ENCODE data around the gene CHD9.
"Not testable (repeated sequence)": the region's sequence is repeated elsewhere in the genome, so short reads cannot be mapped to it uniquely, and the experiment has no call there.

Gene CHD9

GRCh38 chr16:53045341-53046220 lies 9.2 kb upstream of the CHD9 start:
- DNase-seq (ENCODE audit: low read depth in 2 of 2) = no peak

DNA sequence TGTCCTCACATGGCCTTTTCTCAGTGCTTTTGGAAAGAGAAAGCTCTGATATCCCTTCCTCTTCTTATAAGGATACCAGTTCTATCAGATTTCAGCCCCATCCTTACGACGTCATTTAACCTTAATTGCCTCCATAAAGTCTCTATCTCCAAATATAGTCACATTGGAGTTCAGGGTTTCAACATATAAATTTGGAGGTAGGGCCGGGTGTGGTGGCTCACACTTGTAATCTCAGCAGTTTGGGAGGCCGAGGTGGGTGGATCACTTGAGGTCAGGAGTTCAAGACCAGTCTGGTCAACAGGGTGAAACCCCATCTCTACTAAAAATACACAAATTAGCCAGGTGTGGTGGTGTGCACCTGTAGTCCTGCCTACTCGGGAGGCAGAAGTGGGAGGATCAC lies 7.3 kb upstream of the CHD9 start:
- DNase-seq (ENCODE audit: low read depth in 2 of 2) = not testable (repeated sequence)

GRCh38 chr16:53048139-53048915 lies 6.5 kb upstream of the CHD9 start:
- DNase-seq (ENCODE audit: low read depth in 2 of 2) = no peak

DNA sequence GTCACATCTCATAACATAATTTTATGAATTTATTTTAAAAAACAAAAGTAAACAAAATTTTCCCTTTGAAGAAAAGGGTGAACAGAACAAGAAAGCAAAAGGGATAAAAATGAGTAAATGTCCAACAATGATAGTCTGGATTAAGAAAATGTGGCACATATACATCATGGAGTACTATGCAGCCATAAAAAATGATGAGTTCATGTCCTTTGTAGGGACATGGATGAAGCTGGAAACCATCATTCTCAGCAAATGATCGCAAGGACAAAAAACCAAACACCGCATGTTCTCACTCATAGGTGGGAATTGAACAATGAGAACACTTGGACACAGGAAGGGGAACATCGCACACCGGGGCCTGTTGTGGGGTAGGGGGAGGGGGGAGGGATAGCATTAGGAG lies 3.5 kb upstream of the CHD9 start:
- DNase-seq (ENCODE audit: low read depth in 2 of 2) = not testable (repeated sequence)

- no peak for DNase-seq (ENCODE audit: low read depth in 2 of 2)
Measured at GRCh38 chr16:53052519-53053501, 2.0 kb upstream of the CHD9 start, which contains the start of gene CHD9NB. Gene CHD9NB, minus strand, starts transcription at chr16:53052897. Its CDS starts 8,739 bp downstream, at chr16:53044158.

DNA sequence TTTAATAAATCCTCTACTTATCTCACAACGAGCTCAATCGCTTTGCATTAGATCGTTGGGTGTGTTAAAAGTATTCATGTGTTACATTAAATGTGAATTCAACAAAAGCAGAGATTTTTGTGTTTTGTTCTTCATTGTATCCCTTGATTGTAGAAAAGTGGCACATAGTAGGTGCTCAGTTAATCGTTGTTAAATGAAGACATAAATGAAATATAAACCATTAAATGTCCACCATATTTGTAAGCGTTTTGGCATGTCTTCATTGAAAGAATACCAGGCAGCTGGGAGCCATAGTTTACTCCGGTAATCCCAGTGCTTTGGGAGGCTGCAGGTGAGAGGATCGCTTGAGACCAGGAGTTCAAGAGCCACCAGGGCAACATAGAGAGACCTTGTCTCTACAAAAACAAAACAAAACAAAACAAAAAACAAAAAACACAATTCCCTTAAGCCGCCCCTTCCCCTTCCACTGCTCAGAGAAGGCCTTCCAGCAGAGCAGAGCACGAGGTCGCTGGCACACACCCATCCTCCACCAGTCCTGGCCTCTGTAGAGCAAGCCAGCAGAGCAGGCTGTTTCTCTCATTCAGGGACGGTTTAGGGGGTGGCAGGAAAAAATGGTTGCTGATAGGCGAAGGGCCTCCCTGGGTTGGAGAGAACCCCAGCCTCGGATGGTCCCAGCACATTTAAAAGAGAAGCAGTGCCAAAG lies 673 bp upstream of the CHD9 start:
- DNase-seq (ENCODE audit: low read depth in 2 of 2) = no peak

DNA sequence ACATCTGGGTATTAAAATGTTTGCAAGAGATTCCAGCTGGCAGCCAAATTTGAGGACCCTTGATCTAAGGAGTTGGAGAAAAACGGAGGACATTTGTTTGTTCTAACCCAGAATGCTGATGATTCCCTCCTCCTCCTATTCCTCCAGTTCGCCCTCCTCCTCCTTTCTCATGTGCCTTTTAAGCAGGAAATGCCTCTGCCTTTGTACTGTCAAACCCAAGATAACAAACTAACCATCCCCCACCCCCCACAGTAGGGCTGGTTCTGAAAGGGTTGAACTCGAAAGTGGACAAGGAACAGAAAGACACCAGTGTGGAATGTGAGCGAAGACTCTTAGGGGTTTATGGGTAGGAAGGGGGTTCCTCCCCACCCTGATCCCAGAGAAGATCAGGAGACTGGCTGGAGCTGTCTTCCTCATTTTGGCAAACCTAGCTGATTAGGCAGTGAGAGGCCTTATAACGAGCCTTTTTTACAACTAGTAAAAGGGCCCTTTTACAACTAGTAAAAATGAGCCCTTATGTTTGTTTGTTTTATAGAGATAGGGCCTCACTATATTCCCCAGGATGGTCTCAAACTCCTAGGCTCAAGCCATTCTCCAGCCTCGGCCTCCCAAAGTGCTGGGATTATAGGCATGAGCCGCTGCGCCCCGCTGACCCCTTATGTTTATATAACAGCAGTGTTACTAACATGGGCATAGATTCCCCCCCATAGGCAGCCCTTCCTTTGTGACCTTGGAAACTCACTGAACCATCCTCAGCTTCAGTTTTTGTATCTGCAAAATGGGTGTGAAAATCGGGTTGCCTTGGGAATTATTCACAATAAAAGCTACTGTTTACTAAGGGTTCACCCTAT lies 975 bp downstream of the CHD9 start:
- no peak for DNase-seq (ENCODE audit: low read depth in 2 of 2)

DNA sequence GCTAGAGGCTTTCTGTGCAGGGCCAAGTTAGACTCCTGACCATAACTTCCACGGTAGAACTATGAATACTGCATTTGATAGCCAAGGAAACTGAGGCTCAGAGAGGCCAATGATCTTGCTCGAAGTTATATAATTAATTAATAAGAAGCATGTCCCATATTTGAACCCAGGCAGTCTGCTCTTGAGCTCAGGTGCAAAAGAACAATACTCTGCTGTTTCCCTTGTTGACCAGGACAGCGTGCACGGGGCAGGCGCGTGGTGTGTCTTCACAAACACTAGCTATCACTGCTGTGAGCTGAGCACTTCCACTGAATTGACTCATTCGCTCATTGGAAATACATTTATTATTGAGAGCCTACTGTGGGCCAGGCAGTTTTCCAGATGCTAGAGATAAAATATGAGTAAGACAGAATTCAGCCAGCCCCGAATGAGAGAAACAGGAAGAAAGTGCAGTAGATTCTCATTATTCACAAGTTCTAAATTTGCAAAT lies 1.6 kb downstream of the CHD9 start:
- DNase-seq (ENCODE audit: low read depth in 2 of 2) = no peak

DNA sequence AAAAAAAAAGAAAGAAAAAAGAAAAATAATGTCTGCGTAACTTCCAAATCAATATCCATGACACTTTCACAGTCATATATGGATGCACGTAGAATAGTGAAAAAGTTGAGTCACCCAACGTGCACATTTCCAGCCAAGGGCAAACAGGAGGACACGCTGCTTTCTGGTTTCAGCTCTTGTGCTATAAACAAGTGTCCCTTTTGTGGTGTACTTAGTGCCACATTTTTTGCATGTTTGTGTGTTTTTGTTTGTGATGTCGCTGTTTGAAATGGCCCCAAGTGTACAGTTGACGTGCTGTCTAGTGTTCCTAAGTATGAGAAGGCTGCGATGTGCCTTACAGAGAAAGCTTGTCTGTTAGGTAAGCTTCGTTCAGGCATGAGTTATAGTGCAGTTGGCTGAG lies 2.9 kb downstream of the CHD9 start:
- DNase-seq (ENCODE audit: low read depth in 2 of 2) = no peak

GRCh38 chr16:53058441-53058840 lies 3.6 kb downstream of the CHD9 start:
- DNase-seq (ENCODE audit: low read depth in 2 of 2) = no peak

DNA sequence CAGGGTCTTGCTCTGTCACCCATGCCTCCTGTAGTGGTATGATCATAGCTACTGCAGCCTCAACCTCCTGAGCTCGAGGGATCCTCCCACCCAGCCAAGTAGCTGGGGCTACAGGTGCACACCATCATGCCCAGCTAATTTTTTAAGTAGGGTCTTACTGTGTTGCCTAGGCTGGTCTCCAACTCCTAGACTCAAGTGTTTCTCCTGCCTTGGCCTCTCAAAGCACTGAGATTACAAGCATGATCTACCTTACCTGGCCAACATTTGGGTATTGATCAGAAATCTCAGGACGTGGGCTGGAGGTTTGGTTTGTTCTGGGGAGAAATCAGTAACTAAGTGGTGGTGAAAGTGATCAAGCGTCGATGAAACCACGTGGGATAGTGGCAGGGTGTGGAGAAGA lies 4.1 kb downstream of the CHD9 start:
- no peak for DNase-seq (ENCODE audit: low read depth in 2 of 2)

GRCh38 chr16:53059672-53060071 lies 4.9 kb downstream of the CHD9 start:
- no peak for DNase-seq (ENCODE audit: low read depth in 2 of 2)

DNA sequence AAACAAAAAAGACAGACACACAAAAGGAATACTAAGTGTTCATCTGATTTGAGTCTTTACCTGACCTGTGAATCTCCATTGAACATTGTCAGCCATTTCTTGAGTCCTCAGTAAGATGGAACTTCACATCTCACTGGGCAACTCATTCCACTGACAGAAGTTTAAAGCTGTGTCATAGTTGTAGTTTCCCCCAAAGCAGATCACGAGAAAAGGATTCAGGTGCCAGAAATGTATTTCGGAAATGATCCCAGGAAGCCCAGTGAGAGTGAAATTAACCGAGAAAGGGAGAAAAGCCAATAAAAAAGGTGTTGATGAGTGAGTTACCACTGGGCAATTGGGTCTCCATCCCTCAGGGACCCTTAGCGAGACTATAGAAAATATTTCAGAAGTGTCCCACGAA lies 6.5 kb downstream of the CHD9 start:
- DNase-seq (ENCODE audit: low read depth in 2 of 2) = no peak

- DNase-seq (ENCODE audit: low read depth in 2 of 2) = no peak
Measured at GRCh38 chr16:53061701-53062159, 6.9 kb downstream of the CHD9 start.

DNA sequence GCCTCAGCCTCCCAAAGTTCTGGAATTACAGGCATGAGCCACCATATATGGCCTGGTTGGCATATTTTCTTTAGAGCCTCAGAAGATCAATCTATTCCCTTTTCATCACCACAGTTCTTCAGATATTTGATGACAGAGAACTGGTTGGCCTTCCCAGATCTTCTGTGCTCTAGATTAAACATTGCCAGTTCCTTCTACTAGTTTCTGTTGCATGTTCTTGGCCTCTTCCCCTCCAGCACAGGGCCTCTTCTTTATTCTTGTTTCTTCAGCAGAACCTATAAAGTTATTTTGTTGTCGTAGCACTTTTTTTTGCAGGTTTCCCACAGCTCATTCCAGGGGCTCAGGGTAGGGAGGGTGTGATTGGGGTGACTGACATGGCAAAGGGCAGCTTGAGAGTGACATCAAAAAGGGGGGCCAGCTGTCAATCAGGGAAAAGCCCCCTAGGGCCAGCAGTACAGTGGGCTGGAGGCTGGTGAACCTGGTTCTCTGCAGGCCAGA lies 9.3 kb downstream of the CHD9 start:
- DNase-seq (ENCODE audit: low read depth in 2 of 2) = no peak

GRCh38 chr16:53065461-53066061 lies 10.8 kb downstream of the CHD9 start:
- DNase-seq (ENCODE audit: low read depth in 2 of 2) = no peak

DNA sequence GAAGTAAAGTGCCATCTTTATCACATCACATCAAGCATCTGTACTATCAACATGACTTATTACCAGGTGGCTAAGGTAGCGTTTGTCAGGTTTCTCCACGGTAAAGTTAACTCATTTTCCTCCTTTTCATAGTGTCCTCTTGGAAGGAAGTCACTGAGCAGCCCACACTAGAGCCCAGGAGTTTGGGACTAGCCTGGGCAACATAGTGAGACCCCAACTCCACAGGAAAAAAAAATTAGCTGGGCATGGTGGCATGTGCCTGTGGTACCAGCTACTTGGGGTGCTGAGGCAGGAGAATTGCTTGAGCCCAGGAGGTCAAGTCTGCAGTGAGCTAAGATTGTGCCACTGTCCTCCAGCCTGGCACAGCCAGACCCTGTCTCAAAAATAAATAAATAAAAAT lies 12.9 kb downstream of the CHD9 start:
- DNase-seq (ENCODE audit: low read depth in 2 of 2) = no peak

DNA sequence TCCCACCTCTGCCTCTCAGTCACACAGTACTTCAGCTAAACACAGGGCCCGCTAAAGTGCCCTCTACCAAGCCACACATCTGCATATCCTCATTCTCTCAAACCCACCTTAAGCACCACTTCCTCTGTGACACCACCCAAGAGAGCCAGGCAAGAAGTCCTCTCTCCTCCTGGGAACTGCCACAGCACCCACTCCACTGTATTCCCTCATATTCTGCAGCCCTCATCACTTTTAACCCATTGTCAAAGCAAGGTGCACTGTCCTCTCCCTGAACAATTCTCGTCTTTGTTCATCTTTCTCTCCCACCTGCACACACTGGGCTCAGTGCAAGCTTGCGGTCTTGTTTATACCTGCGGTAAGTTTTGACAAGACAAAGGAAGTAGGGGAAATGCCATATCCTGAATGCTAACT lies 13.6 kb downstream of the CHD9 start:
- no peak for DNase-seq (ENCODE audit: low read depth in 2 of 2)

DNA sequence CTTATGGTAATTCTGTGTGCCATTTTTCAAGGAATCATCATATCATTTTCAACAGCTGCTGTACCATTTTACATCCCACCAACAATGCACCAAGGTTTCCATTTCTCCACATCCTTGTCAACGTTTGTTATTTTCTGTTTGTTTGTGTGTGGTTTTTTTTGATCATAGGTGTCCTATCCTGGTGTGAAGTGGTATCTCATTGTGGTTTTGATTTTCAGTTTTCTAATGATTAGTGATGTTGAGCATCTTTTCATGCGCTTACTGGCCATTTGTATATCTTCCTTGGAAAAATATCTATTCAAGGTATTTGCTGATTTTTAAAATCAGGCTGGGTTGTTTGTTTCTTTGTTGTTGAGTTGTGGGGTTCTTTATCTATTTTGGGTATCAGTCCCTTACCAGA lies 15.0 kb downstream of the CHD9 start:
- no peak for DNase-seq (ENCODE audit: low read depth in 2 of 2)

Measured in stimulated activated CD4-positive, alpha-beta T cell treated with anti-CD3 and anti-CD28 coated beads, Interleukin-1b, Interleukin-23, amount 100 ng/mL, for 4 hours (primary cell).